Stimulated activated CD4-positive, alpha-beta T cell treated with anti-CD3 and anti-CD28 coated beads, Interleukin-1b, Interleukin-23, amount 100 ng/mL, for 4 hours (primary cell): ENCODE measurements around the gene SORCS2.

Experiments
- DNase-seq, 2 donors: peaks; one replicate each; pipeline ENCODE4 v3.0.0-alpha.2; 2020; ENCODE audit warnings: low read depth in 2 of 2

Gene SORCS2

GRCh38 chr4:7336732-7337131 is 144.4 kb downstream of the SORCS2 start:
- DNase-seq: no peak

GRCh38 chr4:7337196-7338058 is 145.1 kb downstream of the SORCS2 start:
- DNase-seq: no peak

- no peak for DNase-seq
Measured at GRCh38 chr4:7338059-7338452, 145.7 kb downstream of the SORCS2 start.

GRCh38 chr4:7338876-7339623 is 146.7 kb downstream of the SORCS2 start:
- no peak for DNase-seq

GRCh38 chr4:7339751-7340552 is 147.6 kb downstream of the SORCS2 start:
- DNase-seq: no peak

GRCh38 chr4:7340553-7341433 is 148.5 kb downstream of the SORCS2 start:
- DNase-seq: no peak

- DNase-seq: no peak
Measured at GRCh38 chr4:7341491-7342222, 149.3 kb downstream of the SORCS2 start.

GRCh38 chr4:7342223-7343080 is 150.1 kb downstream of the SORCS2 start:
- DNase-seq: no peak

GRCh38 chr4:7343081-7343655 is 150.8 kb downstream of the SORCS2 start:
- DNase-seq: no peak

- no peak for DNase-seq
Measured at GRCh38 chr4:7343950-7344349, 151.6 kb downstream of the SORCS2 start.

GRCh38 chr4:7344636-7345155 is 152.4 kb downstream of the SORCS2 start:
- DNase-seq: no peak

- no peak for DNase-seq
Measured at GRCh38 chr4:7347981-7348380, 155.6 kb downstream of the SORCS2 start.

GRCh38 chr4:7348946-7349900 is 156.9 kb downstream of the SORCS2 start:
- no peak for DNase-seq

GRCh38 chr4:7350396-7350795 is 158.1 kb downstream of the SORCS2 start:
- DNase-seq: no peak

- DNase-seq: no peak
Measured at GRCh38 chr4:7351014-7351413, 158.7 kb downstream of the SORCS2 start.

- DNase-seq: no peak
Measured at GRCh38 chr4:7352486-7352885, 160.1 kb downstream of the SORCS2 start.

GRCh38 chr4:7353046-7353790 is 160.9 kb downstream of the SORCS2 start:
- DNase-seq: no peak
